ENCODE results near the gene STX1B. TPM values are rescaled to one million over a fixed set of nuclear protein-coding genes. Genes with fewer than 3 reads are reported as not detected.
"Not testable (repeated sequence)": the region's sequence is repeated elsewhere in the genome, so short reads cannot be mapped to it uniquely, and the experiment has no call there.

The STX1B gene
- polyA plus RNA-seq, 3 donors, result 1.7 TPM; not detected in 2

- peaks cover 7 to 13% of the 10 kb centered on the region in 2 donors for H3K27me3 ChIP-seq (ENCODE audit: control insufficient read depth in 2 of 2, insufficient read depth in 2 of 2, low read length in 2 of 2)
- H3K36me3 Mint-ChIP-seq, result peaks cover 0 to 5% of the 10 kb centered on the region in 2 donors
- peaks cover 0 to 8% of the 10 kb centered on the region in 2 donors for H3K9me3 ChIP-seq (replicated peaks in 1 of 2; ENCODE audit: control insufficient read depth in 1 of 2, insufficient read depth in 1 of 2, low read length in 2 of 2)
These were observed 5.6 kb upstream of the STX1B start for GRCh38 chr16:31016018-31016417.

GRCh38 chr16:31013292-31013691 is 2.9 kb upstream of the STX1B start:
- DNase-seq; H3K9me3 ChIP-seq (replicated peaks in 1 of 2; ENCODE audit: control insufficient read depth in 1 of 2, insufficient read depth in 1 of 2, low read length in 2 of 2); H3K36me3 ChIP-seq (replicated peaks in 1 of 2; ENCODE audit: control insufficient read depth in 1 of 2, insufficient read depth in 2 of 2, low read length in 2 of 2); H3K9ac ChIP-seq (ENCODE audit: insufficient read depth, low read length, poor library complexity, severe bottlenecking); H3K4me1 Mint-ChIP-seq; H2AFZ ChIP-seq (ENCODE audit: insufficient read depth, low read depth, low read length, poor library complexity, severe bottlenecking); H3K4me3 ChIP-seq (replicated peaks in 1 of 3; ENCODE audit: low read depth in 2 of 3, low read length in 3 of 3); H3K4me2 ChIP-seq (replicated peaks; ENCODE audit: extremely low read depth, low read length, poor library complexity, severe bottlenecking); H3K4me1 ChIP-seq (ENCODE audit: control insufficient read depth in 1 of 2, insufficient read depth in 2 of 2, low read length in 2 of 2); H3K79me2 ChIP-seq (ENCODE audit: insufficient read depth, low read length); intact Hi-C loops (cut with micrococcal nuclease); H4K20me1 ChIP-seq (ENCODE audit: insufficient read depth, low read length): not testable (repeated sequence)
- Mint-ChIP-seq H3K27me3 (ENCODE audit: low read depth in 3 of 3) (peaks cover 41 to 53% (median 43%) of the 10 kb centered on the region in 3 donors), H3K9me3 (peaks cover 10 to 23% (median 17%) of the 10 kb centered on the region in 7 donors), H3K36me3 (peaks cover 0 to 10% of the 10 kb centered on the region in 2 donors), H3K4me3 (peak overlapping the region in 1 of 2 donors; percentile 11), H3K27ac (peak overlapping the region in 4 of 7 donors; percentile 1 to 91 (median 62))
- Histone ChIP-seq H3K27ac (ENCODE audit: low read depth in 1 of 2, low read length in 2 of 2) (peak overlapping the region in 1 of 2 donors; percentile 41), H3K27me3 (ENCODE audit: control insufficient read depth in 2 of 2, insufficient read depth in 2 of 2, low read length in 2 of 2) (peaks cover 10 to 32% of the 10 kb centered on the region in 2 donors)

More at GRCh38 chr16:31016018-31016417, 5.6 kb upstream of the STX1B start:
- no peak for TF ChIP-seq CTCF (IDR thresholded peaks at IDR 0.05)
- no peak overlapping the region for H3K4me3 ChIP-seq (replicated peaks in 1 of 3; ENCODE audit: low read depth in 2 of 3, low read length in 3 of 3)
- no peaks in the 10 kb centered on the region for H3K79me2 ChIP-seq (ENCODE audit: insufficient read depth, low read length)
- no peak overlapping the region for H3K9ac ChIP-seq (ENCODE audit: insufficient read depth, low read length, poor library complexity, severe bottlenecking)
- no peak overlapping the region for H3K27ac ChIP-seq (ENCODE audit: low read depth in 1 of 2, low read length in 2 of 2)
- intact Hi-C loops (cut with micrococcal nuclease), result no loop called here
- H3K4me1 ChIP-seq (ENCODE audit: control insufficient read depth in 1 of 2, insufficient read depth in 2 of 2, low read length in 2 of 2), result no peaks in the 10 kb centered on the region
- H3K4me1 Mint-ChIP-seq, result peaks cover 3% of the 10 kb centered on the region
- H3K27me3 Mint-ChIP-seq (ENCODE audit: low read depth in 3 of 3), result peaks cover 18 to 29% (median 22%) of the 10 kb centered on the region in 3 donors
- no peak for DNase-seq
- H3K36me3 ChIP-seq (replicated peaks in 1 of 2; ENCODE audit: control insufficient read depth in 1 of 2, insufficient read depth in 2 of 2, low read length in 2 of 2), result no peaks in the 10 kb centered on the region
- H2AFZ ChIP-seq (ENCODE audit: insufficient read depth, low read depth, low read length, poor library complexity, severe bottlenecking), result no peak overlapping the region
- peaks cover 10 to 18% (median 15%) of the 10 kb centered on the region in 7 donors for H3K9me3 Mint-ChIP-seq
- H3K4me3 Mint-ChIP-seq, result no peak overlapping the region
- WGBS (ENCODE audit: insufficient coverage), result 67% methylated on average over 5 of the region's 6 CpGs
- no peak overlapping the region for H3K4me2 ChIP-seq (replicated peaks; ENCODE audit: extremely low read depth, low read length, poor library complexity, severe bottlenecking)
- no peaks in the 10 kb centered on the region for H4K20me1 ChIP-seq (ENCODE audit: insufficient read depth, low read length)
- H3K27ac Mint-ChIP-seq, result peak overlapping the region in 2 of 7 donors; percentile 3 to 46

GRCh38 chr16:31011815-31012214 is 1.4 kb upstream of the STX1B start:
- H3K4me1 ChIP-seq (ENCODE audit: control insufficient read depth in 1 of 2, insufficient read depth in 2 of 2, low read length in 2 of 2); intact Hi-C loops (cut with micrococcal nuclease); H3K36me3 ChIP-seq (replicated peaks in 1 of 2; ENCODE audit: control insufficient read depth in 1 of 2, insufficient read depth in 2 of 2, low read length in 2 of 2); H3K79me2 ChIP-seq (ENCODE audit: insufficient read depth, low read length); DNase-seq; H3K4me2 ChIP-seq (replicated peaks; ENCODE audit: extremely low read depth, low read length, poor library complexity, severe bottlenecking); H3K27ac ChIP-seq (ENCODE audit: low read depth in 1 of 2, low read length in 2 of 2); H3K4me3 ChIP-seq (replicated peaks in 1 of 3; ENCODE audit: low read depth in 2 of 3, low read length in 3 of 3); H3K9me3 ChIP-seq (replicated peaks in 1 of 2; ENCODE audit: control insufficient read depth in 1 of 2, insufficient read depth in 1 of 2, low read length in 2 of 2); H4K20me1 ChIP-seq (ENCODE audit: insufficient read depth, low read length); H3K9ac ChIP-seq (ENCODE audit: insufficient read depth, low read length, poor library complexity, severe bottlenecking); H3K4me1 Mint-ChIP-seq; H2AFZ ChIP-seq (ENCODE audit: insufficient read depth, low read depth, low read length, poor library complexity, severe bottlenecking): not testable (repeated sequence)
- peaks cover 10 to 35% of the 10 kb centered on the region in 2 donors for H3K27me3 ChIP-seq (ENCODE audit: control insufficient read depth in 2 of 2, insufficient read depth in 2 of 2, low read length in 2 of 2)
- H3K9me3 Mint-ChIP-seq, result peaks cover 10 to 23% (median 17%) of the 10 kb centered on the region in 7 donors
- WGBS (ENCODE audit: insufficient coverage), result 100% methylated on average over 2 of the region's 7 CpGs
- peaks cover 0 to 10% of the 10 kb centered on the region in 2 donors for H3K36me3 Mint-ChIP-seq
- H3K4me3 Mint-ChIP-seq, result peak overlapping the region in 1 of 2 donors; percentile 88
- peaks cover 42 to 60% (median 56%) of the 10 kb centered on the region in 3 donors for H3K27me3 Mint-ChIP-seq (ENCODE audit: low read depth in 3 of 3)
- H3K27ac Mint-ChIP-seq, result peak overlapping the region in 1 of 7 donors; percentile 28

Data from CD14-positive monocyte (primary cell).